ENCODE measurements around the gene ZNF438. TPM values are rescaled to one million over a fixed set of nuclear protein-coding genes. Genes with fewer than 3 reads are reported as not detected.

Gene ZNF438
- total RNA-seq, 1 experiment from 2014 or later: 0.83 TPM

GRCh38 chr10:30898964-30899363 lies 132.7 kb downstream of the ZNF438 start:
- peaks cover 5 to 38% (median 19%) of the 10 kb centered on the region in 3 experiments; a peak in 6 of 7 replicates for H3K36me3 Mint-ChIP-seq (ENCODE audit: insufficient read depth in 1 of 3, low read depth in 3 of 3)
- H3K27me3 Mint-ChIP-seq (ENCODE audit: low read depth): no peaks in the 10 kb centered on the region
- Histone ChIP-seq H3K23ac (ENCODE audit: insufficient read length, low read depth, low read length) (no peak overlapping the region), H3K4me2 (ENCODE audit: insufficient read depth, insufficient read length, low read length) (no peak overlapping the region), H3K79me2 (ENCODE audit: insufficient read depth, low read length) (no peaks in the 10 kb centered on the region), H3K9ac (ENCODE audit: extremely low read depth, insufficient read length, low read length) (no peak overlapping the region), H3K14ac (ENCODE audit: insufficient read depth, low read length) (no peak overlapping the region), H3T11ph (ENCODE audit: low read length) (no peak overlapping the region), H4K20me1 (ENCODE audit: control insufficient read depth, insufficient read depth, insufficient read length) (no peaks in the 10 kb centered on the region), H3K18ac (ENCODE audit: insufficient read length, low read depth, low read length) (no peak overlapping the region), H4K8ac (replicated peaks; ENCODE audit: insufficient read length, low read depth, low read length) (no peak overlapping the region), H2BK20ac (ENCODE audit: low read depth, low read length, poor library complexity, severe bottlenecking) (no peak overlapping the region), H4K91ac (ENCODE audit: insufficient read length, low read depth, low read length) (no peak overlapping the region), H2BK5ac (ENCODE audit: insufficient read length, low read length) (no peak overlapping the region), H3K4me1 (ENCODE audit: insufficient read depth, low read length) (peaks cover 2% of the 10 kb centered on the region; the same call in 1 of the 2 replicates), H3K4ac (ENCODE audit: low read depth, low read length) (no peak overlapping the region), H3K27ac (ENCODE audit: insufficient read length, low read depth, low read length) (no peak overlapping the region), H3K9me3 (ENCODE audit: control insufficient read depth, low read depth, low read length) (no peaks in the 10 kb centered on the region), H3K56ac (ENCODE audit: insufficient read length, low read depth, low read length) (no peak overlapping the region), H2AK5ac (ENCODE audit: insufficient read length, low read length) (no peak overlapping the region), H2AFZ (ENCODE audit: low read length) (no peak overlapping the region), H3K79me1 (ENCODE audit: insufficient read depth, low read depth, low read length, poor library complexity, severe bottlenecking) (no peaks in the 10 kb centered on the region), H3K23me2 (ENCODE audit: insufficient read length, low read depth, low read length, poor library complexity, severe bottlenecking) (no peaks in the 10 kb centered on the region), H3K27me3 (ENCODE audit: insufficient read depth, low read length) (no peaks in the 10 kb centered on the region), H2BK15ac (ENCODE audit: low read depth, low read length) (no peak overlapping the region), H2BK12ac (ENCODE audit: insufficient read length, low read depth, low read length) (no peak overlapping the region), H4K5ac (ENCODE audit: insufficient read length, low read depth, low read length) (no peak overlapping the region), H2BK120ac (ENCODE audit: low read depth, low read length, poor library complexity, severe bottlenecking) (no peak overlapping the region)
- WGBS (ENCODE audit: extremely low coverage, insufficient read length, low lambda C conversion rate): no CpG with 5 or more reads among the region's 1 CpG
- no peak for DNase-seq
- TF ChIP-seq, protein P1, sequence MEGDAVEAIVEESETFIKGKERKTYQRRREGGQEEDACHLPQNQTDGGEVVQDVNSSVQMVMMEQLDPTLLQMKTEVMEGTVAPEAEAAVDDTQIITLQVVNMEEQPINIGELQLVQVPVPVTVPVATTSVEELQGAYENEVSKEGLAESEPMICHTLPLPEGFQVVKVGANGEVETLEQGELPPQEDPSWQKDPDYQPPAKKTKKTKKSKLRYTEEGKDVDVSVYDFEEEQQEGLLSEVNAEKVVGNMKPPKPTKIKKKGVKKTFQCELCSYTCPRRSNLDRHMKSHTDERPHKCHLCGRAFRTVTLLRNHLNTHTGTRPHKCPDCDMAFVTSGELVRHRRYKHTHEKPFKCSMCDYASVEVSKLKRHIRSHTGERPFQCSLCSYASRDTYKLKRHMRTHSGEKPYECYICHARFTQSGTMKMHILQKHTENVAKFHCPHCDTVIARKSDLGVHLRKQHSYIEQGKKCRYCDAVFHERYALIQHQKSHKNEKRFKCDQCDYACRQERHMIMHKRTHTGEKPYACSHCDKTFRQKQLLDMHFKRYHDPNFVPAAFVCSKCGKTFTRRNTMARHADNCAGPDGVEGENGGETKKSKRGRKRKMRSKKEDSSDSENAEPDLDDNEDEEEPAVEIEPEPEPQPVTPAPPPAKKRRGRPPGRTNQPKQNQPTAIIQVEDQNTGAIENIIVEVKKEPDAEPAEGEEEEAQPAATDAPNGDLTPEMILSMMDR (conservative IDR thresholded peaks at IDR 0.05): no peak
- H3K9me3 Mint-ChIP-seq: peaks cover 25 to 34% of the 10 kb centered on the region in 2 experiments
- no peak overlapping the region for H3K4me3 Mint-ChIP-seq
- H3K4me1 Mint-ChIP-seq: peaks cover 4 to 5% of the 10 kb centered on the region in 2 experiments
- no peak overlapping the region for H3K27ac Mint-ChIP-seq
